HEK293 (cell line): ENCODE results near the gene MTTP.

Experiments
- CTCF ChIA-PET: fragments of 350-600 bp; formaldehyde crosslinking; extraction: SDS; loops from one replicate; lab custom pipeline; 2021; ENCODE audit warnings: antibody characterized with exemption; lab: Yijun Ruan, JAX
- POLR2A ChIA-PET: fragments of 300-600 bp; formaldehyde crosslinking; extraction: SDS; loops from one replicate; lab custom pipeline; 2020; ENCODE audit warnings: antibody characterized with exemption, inconsistent platforms; lab: Yijun Ruan, JAX
- H3K27ac ChIP-seq: fragments of 200-500 bp; sonication (Bioruptor generic); 2 replicates; pipeline ENCODE4 v1.5.1; 2014; ENCODE audit warnings: low read depth, low read length, control low read depth, inconsistent platforms; ENCODE audit errors: extremely low read depth
- H3K36me3 ChIP-seq, 2 experiments: fragments of 200-500 bp in 1 of 2; sonication (Bioruptor generic) in 1 of 2; 1 replicate in 1 of 2; 2 replicates in 1 of 2; pipeline ENCODE4 v1.5.1; 2014 to 2017; ENCODE audit warnings: inconsistent platforms in 2 of 2, low read length in 2 of 2; ENCODE audit not compliant: control insufficient read depth in 2 of 2, insufficient read depth in 1 of 2
- H3K4me1 ChIP-seq: fragments of 200-500 bp; sonication (Bioruptor generic); 2 replicates; pipeline ENCODE4 v1.5.1; 2014; ENCODE audit warnings: mild to moderate bottlenecking, low read length, inconsistent platforms; ENCODE audit not compliant: control insufficient read depth, insufficient read depth
- H3K4me3 ChIP-seq: 2 replicates; pipeline ENCODE4 v1.5.1; 2011; ENCODE audit warnings: low read depth, mild to moderate bottlenecking, control low read depth, low read length, moderate library complexity
- H3K9me3 ChIP-seq: fragments of 200-500 bp; sonication (Bioruptor generic); 2 replicates; pipeline ENCODE4 v1.5.1; 2014; ENCODE audit warnings: low read depth, low read length, inconsistent platforms; ENCODE audit not compliant: control insufficient read depth, insufficient read depth
- GFI1B ChIP-seq: fragments of 450-650 bp; formaldehyde crosslinking; IDR thresholded peaks from 2 replicates; pipeline ENCODE4 v1.5.1; 2016; ENCODE audit warnings: missing biosample characterization, missing genetic modification characterization
- KLF7 ChIP-seq: fragments of 450-650 bp; formaldehyde crosslinking; IDR thresholded peaks from 2 replicates; pipeline ENCODE4 v1.5.1; 2016; ENCODE audit warnings: missing biosample characterization, missing genetic modification characterization, borderline replicate concordance
- OSR2 ChIP-seq: fragments of 450-650 bp; formaldehyde crosslinking; IDR thresholded peaks from 2 replicates; pipeline ENCODE4 v1.5.1; 2016; ENCODE audit warnings: missing biosample characterization, missing genetic modification characterization
- SP7 ChIP-seq: fragments of 450-650 bp; formaldehyde crosslinking; IDR thresholded peaks from 2 replicates; pipeline ENCODE4 v1.5.1; 2016; ENCODE audit warnings: missing biosample characterization, missing genetic modification characterization
- TRIM28 ChIP-seq: IDR thresholded peaks from 2 replicates; pipeline ENCODE4 v1.6.1; 2011; ENCODE audit warnings: low read length, control low read depth, borderline replicate concordance
- YY2 ChIP-seq: fragments of 450-650 bp; formaldehyde crosslinking; IDR thresholded peaks from 2 replicates; pipeline ENCODE4 v1.5.1; 2016; ENCODE audit warnings: missing biosample characterization, missing genetic modification characterization
- ZBTB49 ChIP-seq: fragments of 450-650 bp; formaldehyde crosslinking; IDR thresholded peaks from 2 replicates; pipeline ENCODE4 v1.5.1; 2016; ENCODE audit warnings: missing biosample characterization, missing genetic modification characterization, low read depth
- ZNF221 ChIP-seq: fragments of 450-650 bp; formaldehyde crosslinking; IDR thresholded peaks from 2 replicates; pipeline ENCODE4 v1.5.1; 2017; ENCODE audit warnings: missing biosample characterization, missing genetic modification characterization, borderline replicate concordance
- ZNF341 ChIP-seq: fragments of 450-650 bp; formaldehyde crosslinking; IDR thresholded peaks from 2 replicates; pipeline ENCODE4; 2016; ENCODE audit warnings: low read depth, missing biosample characterization, missing genetic modification characterization
- ZNF37A ChIP-seq: fragments of 450-650 bp; IDR thresholded peaks from 2 replicates; pipeline ENCODE4 v1.5.1; 2018; ENCODE audit warnings: missing biosample characterization, missing genetic modification characterization
- ZNF433 ChIP-seq: fragments of 450-650 bp; formaldehyde crosslinking; IDR thresholded peaks from 2 replicates; pipeline ENCODE4 v1.5.1; 2016; ENCODE audit warnings: missing biosample characterization, missing genetic modification characterization, low read depth
- ZNF473 ChIP-seq: fragments of 450-650 bp; formaldehyde crosslinking; IDR thresholded peaks from 2 replicates; pipeline ENCODE4 v1.5.1; 2017; ENCODE audit warnings: missing biosample characterization, missing genetic modification characterization
- ZNF501 ChIP-seq: fragments of 450-650 bp; formaldehyde crosslinking; IDR thresholded peaks from 2 replicates; pipeline ENCODE4 v1.5.1; 2016; ENCODE audit warnings: missing biosample characterization, missing genetic modification characterization
- ZNF624 ChIP-seq: fragments of 450-650 bp; formaldehyde crosslinking; IDR thresholded peaks from 2 replicates; pipeline ENCODE4 v1.5.1; 2017; ENCODE audit warnings: missing biosample characterization, missing genetic modification characterization
- ZSCAN30 ChIP-seq: fragments of 450-650 bp; IDR thresholded peaks from 2 replicates; pipeline ENCODE4 v1.5.1; 2018; ENCODE audit warnings: missing biosample characterization, mild to moderate bottlenecking, missing genetic modification characterization, moderate library complexity
- ZXDB ChIP-seq: fragments of 450-650 bp; formaldehyde crosslinking; IDR thresholded peaks from 2 replicates; pipeline ENCODE4 v1.5.1; 2016; ENCODE audit warnings: missing biosample characterization, missing genetic modification characterization
- TF ChIP-seq, protein P1 (sequence below): fragments of 450-650 bp; formaldehyde crosslinking; IDR thresholded peaks from 2 replicates; pipeline ENCODE4 v1.5.1; 2016; ENCODE audit warnings: missing biosample characterization, missing genetic modification characterization
- TF ChIP-seq, protein P2 (sequence below): fragments of 450-650 bp; formaldehyde crosslinking; IDR thresholded peaks from 2 replicates; pipeline ENCODE4 v1.5.1; 2016; ENCODE audit warnings: missing biosample characterization, missing genetic modification characterization

The MTTP gene

DNA sequence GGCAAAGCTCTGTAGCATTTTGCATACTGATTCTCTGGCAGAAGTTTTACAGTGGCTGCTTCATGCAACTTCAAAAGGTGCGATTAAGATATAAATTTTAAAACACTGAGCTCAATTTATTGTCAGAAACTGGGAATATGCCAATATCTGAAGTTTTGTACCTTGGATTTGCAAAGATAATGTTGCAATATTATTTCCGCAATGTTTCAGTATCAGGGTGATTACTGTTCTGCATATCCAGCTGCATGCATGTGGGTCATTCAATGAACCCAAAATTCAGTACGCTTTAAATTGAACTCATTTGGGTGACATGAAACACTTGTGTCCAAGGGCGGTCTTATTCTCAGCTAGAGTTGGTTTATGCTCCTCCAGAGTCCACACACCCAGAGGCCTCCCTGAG lies 37.0 kb upstream of the MTTP start:
- no peaks in the 10 kb centered on the region for H3K4me1 ChIP-seq
- TF ChIP-seq ZNF501 (tag by site-specific recombination) (no peak), ZNF341 (tag by site-specific recombination) (no peak), ZBTB49 (no peak), GFI1B (tag by site-specific recombination) (no peak)
- no peak overlapping the region for H3K27ac ChIP-seq
- H3K36me3 ChIP-seq = no peaks in the 10 kb centered on the region
- ChIA-PET POLR2A (no interaction called here), CTCF (no interaction called here)
- no peaks in the 10 kb centered on the region for H3K9me3 ChIP-seq
- H3K4me3 ChIP-seq = no peak overlapping the region

- CTCF ChIA-PET = interaction anchor here (0.5 kb wide), 1 partner anchor 442 kb away, joined by 6 read pairs; no protein-coding TSS in a partner anchor
- Histone ChIP-seq H3K27ac (no peak overlapping the region), H3K4me1 (no peaks in the 10 kb centered on the region)
- POLR2A ChIA-PET = no interaction called here
- no peak for TF ChIP-seq ZNF37A
- no peak for TF ChIP-seq OSR2 (tag by site-specific recombination)
- no peak for TF ChIP-seq ZNF221 (tag by site-specific recombination)
- TF ChIP-seq ZXDB (tag by site-specific recombination) = no peak
- TF ChIP-seq KLF7 (tag by site-specific recombination) = no peak
- TF ChIP-seq, protein P1, sequence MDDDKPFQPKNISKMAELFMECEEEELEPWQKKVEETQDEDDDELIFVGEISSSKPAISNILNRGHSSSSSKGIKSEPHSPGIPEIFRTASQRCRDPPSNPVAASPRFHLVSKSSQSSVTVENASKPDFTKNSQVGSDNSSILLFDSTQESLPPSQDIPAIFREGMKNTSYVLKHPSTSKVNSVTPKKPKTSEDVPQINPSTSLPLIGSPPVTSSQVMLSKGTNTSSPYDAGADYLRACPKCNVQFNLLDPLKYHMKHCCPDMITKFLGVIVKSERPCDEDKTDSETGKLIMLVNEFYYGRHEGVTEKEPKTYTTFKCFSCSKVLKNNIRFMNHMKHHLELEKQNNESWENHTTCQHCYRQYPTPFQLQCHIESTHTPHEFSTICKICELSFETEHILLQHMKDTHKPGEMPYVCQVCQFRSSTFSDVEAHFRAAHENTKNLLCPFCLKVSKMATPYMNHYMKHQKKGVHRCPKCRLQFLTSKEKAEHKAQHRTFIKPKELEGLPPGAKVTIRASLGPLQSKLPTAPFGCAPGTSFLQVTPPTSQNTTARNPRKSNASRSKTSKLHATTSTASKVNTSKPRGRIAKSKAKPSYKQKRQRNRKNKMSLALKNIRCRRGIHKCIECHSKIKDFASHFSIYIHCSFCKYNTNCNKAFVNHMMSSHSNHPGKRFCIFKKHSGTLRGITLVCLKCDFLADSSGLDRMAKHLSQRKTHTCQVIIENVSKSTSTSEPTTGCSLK (tag by site-specific recombination) = no peak
- TF ChIP-seq ZNF473 (tag by site-specific recombination) = no peak
- TF ChIP-seq ZNF433 (tag by site-specific recombination) = no peak
- TF ChIP-seq TRIM28 = no peak
- TF ChIP-seq, all 188 proteins: peak for 0
- no peaks in the 10 kb centered on the region for H3K9me3 ChIP-seq
- H3K36me3 ChIP-seq = no peaks in the 10 kb centered on the region; a peak in 1 of 3 replicates
- no peak overlapping the region for H3K4me3 ChIP-seq
Measured at GRCh38 chr4:99540277-99540939, 34.2 kb upstream of the MTTP start.

GRCh38 chr4:99552872-99553271 lies 21.8 kb upstream of the MTTP start:
- POLR2A ChIA-PET = no interaction called here
- no peaks in the 10 kb centered on the region for H3K36me3 ChIP-seq
- H3K4me3 ChIP-seq = no peak overlapping the region
- no peaks in the 10 kb centered on the region for H3K4me1 ChIP-seq
- no peaks in the 10 kb centered on the region for H3K9me3 ChIP-seq
- TF ChIP-seq ZSCAN30 = no peak
- TF ChIP-seq, protein P2, sequence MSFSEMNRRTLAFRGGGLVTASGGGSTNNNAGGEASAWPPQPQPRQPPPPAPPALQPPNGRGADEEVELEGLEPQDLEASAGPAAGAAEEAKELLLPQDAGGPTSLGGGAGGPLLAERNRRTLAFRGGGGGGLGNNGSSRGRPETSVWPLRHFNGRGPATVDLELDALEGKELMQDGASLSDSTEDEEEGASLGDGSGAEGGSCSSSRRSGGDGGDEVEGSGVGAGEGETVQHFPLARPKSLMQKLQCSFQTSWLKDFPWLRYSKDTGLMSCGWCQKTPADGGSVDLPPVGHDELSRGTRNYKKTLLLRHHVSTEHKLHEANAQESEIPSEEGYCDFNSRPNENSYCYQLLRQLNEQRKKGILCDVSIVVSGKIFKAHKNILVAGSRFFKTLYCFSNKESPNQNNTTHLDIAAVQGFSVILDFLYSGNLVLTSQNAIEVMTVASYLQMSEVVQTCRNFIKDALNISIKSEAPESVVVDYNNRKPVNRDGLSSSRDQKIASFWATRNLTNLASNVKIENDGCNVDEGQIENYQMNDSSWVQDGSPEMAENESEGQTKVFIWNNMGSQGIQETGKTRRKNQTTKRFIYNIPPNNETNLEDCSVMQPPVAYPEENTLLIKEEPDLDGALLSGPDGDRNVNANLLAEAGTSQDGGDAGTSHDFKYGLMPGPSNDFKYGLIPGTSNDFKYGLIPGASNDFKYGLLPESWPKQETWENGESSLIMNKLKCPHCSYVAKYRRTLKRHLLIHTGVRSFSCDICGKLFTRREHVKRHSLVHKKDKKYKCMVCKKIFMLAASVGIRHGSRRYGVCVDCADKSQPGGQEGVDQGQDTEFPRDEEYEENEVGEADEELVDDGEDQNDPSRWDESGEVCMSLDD (tag by site-specific recombination) = no peak
- TF ChIP-seq SP7 = no peak
- TF ChIP-seq YY2 (tag by site-specific recombination) = no peak
- no peak for TF ChIP-seq ZNF624 (tag by site-specific recombination)
- CTCF ChIA-PET = no interaction called here
- H3K27ac ChIP-seq = no peak overlapping the region
